RWPE2 (cell line): ENCODE results near the gene PRIMA1.

Experiments
- ATAC-seq: fragments of 200-7000 bp; cut with Tn5 transposase; 3 replicates; pipeline ENCODE4 v1.9.1; 2021; ENCODE audit warnings: low read depth
- DNase-seq: peaks from one replicate; pipeline ENCODE4 v3.0.0-alpha.2; 2020; ENCODE audit warnings: low spot score
- H3K27ac ChIP-seq: fragments of 450-650 bp; 2 replicates; pipeline ENCODE4 v1.5.1; 2017; ENCODE audit warnings: mild to moderate bottlenecking; ENCODE audit not compliant: poor library complexity, severe bottlenecking
- H3K27me3 ChIP-seq: fragments of 250-450 bp; sonication (Bioruptor Pico); 2 replicates; pipeline ENCODE4 v1.5.1; 2021; ENCODE audit warnings: mild to moderate bottlenecking, moderate library complexity; ENCODE audit not compliant: insufficient read depth, poor library complexity, severe bottlenecking
- H3K36me3 ChIP-seq: fragments of 250-450 bp; sonication (Bioruptor Pico); 2 replicates; pipeline ENCODE4 v1.5.1; 2020; ENCODE audit warnings: low read depth, mild to moderate bottlenecking, moderate library complexity
- H3K4me1 ChIP-seq: fragments of 250-450 bp; sonication (Bioruptor Pico); 2 replicates; pipeline ENCODE4 v1.5.1; 2021; ENCODE audit warnings: mild to moderate bottlenecking, moderate library complexity; ENCODE audit not compliant: insufficient read depth, poor library complexity, severe bottlenecking
- H3K4me3 ChIP-seq: fragments of 250-450 bp; sonication (Bioruptor Pico); 2 replicates; pipeline ENCODE4 v1.5.1; 2021; ENCODE audit warnings: mild to moderate bottlenecking, moderate library complexity; ENCODE audit not compliant: severe bottlenecking
- H3K9me3 ChIP-seq: fragments of 250-450 bp; sonication (Bioruptor Pico); 2 replicates; pipeline ENCODE4 v1.5.1; 2021; ENCODE audit warnings: mild to moderate bottlenecking, moderate library complexity; ENCODE audit not compliant: severe bottlenecking
- CTCF ChIP-seq: fragments of 450-650 bp; IDR thresholded peaks from one replicate; pipeline ENCODE4 v1.5.1; 2017; ENCODE audit warnings: mild to moderate bottlenecking, moderate library complexity; ENCODE audit not compliant: poor library complexity, severe bottlenecking

The PRIMA1 gene

GRCh38 chr14:93675651-93676050 lies 112.6 kb downstream of the PRIMA1 start:
- Histone ChIP-seq H3K4me3 (no peak overlapping the region), H3K4me1 (no peaks in the 10 kb centered on the region), H3K9me3 (no peaks in the 10 kb centered on the region), H3K27me3 (peaks cover 3% of the 10 kb centered on the region), H3K27ac (no peak overlapping the region), H3K36me3 (no peaks in the 10 kb centered on the region)
- ATAC-seq (no peak), DNase-seq (no peak)
- TF ChIP-seq CTCF = no peak

GRCh38 chr14:93674343-93674742 lies 113.9 kb downstream of the PRIMA1 start:
- H3K9me3 ChIP-seq = no peaks in the 10 kb centered on the region
- ATAC-seq (no peak), DNase-seq (no peak)
- no peak overlapping the region for H3K4me3 ChIP-seq
- H3K36me3 ChIP-seq = no peaks in the 10 kb centered on the region
- TF ChIP-seq CTCF = no peak
- H3K4me1 ChIP-seq = no peaks in the 10 kb centered on the region
- peaks cover 6% of the 10 kb centered on the region for H3K27me3 ChIP-seq
- H3K27ac ChIP-seq = no peak overlapping the region

GRCh38 chr14:93669632-93670031 lies 118.7 kb downstream of the PRIMA1 start:
- no peak overlapping the region for H3K4me3 ChIP-seq
- H3K27ac ChIP-seq = no peak overlapping the region
- H3K27me3 ChIP-seq = peaks cover 9% of the 10 kb centered on the region
- no peak for TF ChIP-seq CTCF
- no peaks in the 10 kb centered on the region for H3K4me1 ChIP-seq
- no peak for DNase-seq
- no peak for ATAC-seq
- H3K9me3 ChIP-seq = peaks cover 10% of the 10 kb centered on the region
- no peaks in the 10 kb centered on the region for H3K36me3 ChIP-seq
